T-helper 1 cell treated with Interleukin-12 subunit alpha and Interleukin-12 subunit beta and Interleukin-4 antibody, amounts not matched to agents 30 μg/mL and 1 μg/mL, for 36 hours (primary cell): ENCODE results near the gene TMX1.
"Not testable (repeated sequence)": the region's sequence is repeated elsewhere in the genome, so short reads cannot be mapped to it uniquely, and the experiment has no call there.

Experiments
- H3K27ac Mint-ChIP-seq: one replicate; pipeline ENCODE4 v1.8.0; 2021; ENCODE audit warnings: mild to moderate bottlenecking, mixed read lengths
- H3K27me3 Mint-ChIP-seq: one replicate; pipeline ENCODE4 v1.8.0; 2021; ENCODE audit warnings: low read depth, mixed read lengths
- H3K36me3 Mint-ChIP-seq: one replicate; pipeline ENCODE4 v1.8.0; 2021; ENCODE audit warnings: low read depth, mixed read lengths
- H3K4me1 Mint-ChIP-seq: one replicate; pipeline ENCODE4 v1.8.0; 2021; ENCODE audit warnings: low read depth, mixed read lengths
- H3K4me3 Mint-ChIP-seq: one replicate; pipeline ENCODE4 v1.8.0; 2021; ENCODE audit warnings: mild to moderate bottlenecking, moderate library complexity, mixed read lengths
- H3K9me3 Mint-ChIP-seq: one replicate; pipeline ENCODE4 v1.8.0; 2021; ENCODE audit warnings: mixed read lengths

The TMX1 gene

GRCh38 chr14:51239813-51240803, at the start of gene TMX1:
Gene TMX1 (plus strand): TSS chr14:51240247. CDS start chr14:51240293, 46 bp downstream.
- Mint-ChIP-seq H3K4me1 (peaks cover 18% of the 10 kb centered on the region), H3K4me3 (no peak within 1 kb of the TSS), H3K9me3 (no peaks in the 10 kb centered on the region), H3K27ac (no peak within 1 kb of the TSS), H3K27me3 (no peaks in the 10 kb centered on the region), H3K36me3 (peaks cover 4% of the 10 kb centered on the region)

- Mint-ChIP-seq H3K27ac (no peak overlapping the region), H3K36me3 (no peaks in the 10 kb centered on the region), H3K9me3 (no peaks in the 10 kb centered on the region), H3K4me3 (no peak overlapping the region), H3K27me3 (peaks cover 5% of the 10 kb centered on the region), H3K4me1 (no peaks in the 10 kb centered on the region)
These were observed 38.2 kb upstream of the TMX1 start for GRCh38 chr14:51201890-51202289.

GRCh38 chr14:51202914-51203665, 37.0 kb upstream of the TMX1 start:
- Mint-ChIP-seq H3K4me1 (no peaks in the 10 kb centered on the region), H3K9me3 (no peaks in the 10 kb centered on the region), H3K4me3 (no peak overlapping the region), H3K27ac (no peak overlapping the region), H3K27me3 (peaks cover 14% of the 10 kb centered on the region), H3K36me3 (no peaks in the 10 kb centered on the region)

- H3K27me3 Mint-ChIP-seq: peaks cover 20% of the 10 kb centered on the region
- H3K9me3 Mint-ChIP-seq: no peaks in the 10 kb centered on the region
- no peaks in the 10 kb centered on the region for H3K4me1 Mint-ChIP-seq
- no peak overlapping the region for H3K4me3 Mint-ChIP-seq
- H3K36me3 Mint-ChIP-seq: no peaks in the 10 kb centered on the region
- H3K27ac Mint-ChIP-seq: no peak overlapping the region
These were observed 36.2 kb upstream of the TMX1 start for GRCh38 chr14:51203881-51204280.

GRCh38 chr14:51205486-51205885, 34.6 kb upstream of the TMX1 start:
- Mint-ChIP-seq H3K4me1 (no peaks in the 10 kb centered on the region), H3K36me3 (no peaks in the 10 kb centered on the region), H3K27ac (no peak overlapping the region), H3K4me3 (no peak overlapping the region), H3K9me3 (no peaks in the 10 kb centered on the region), H3K27me3 (peaks cover 30% of the 10 kb centered on the region)

GRCh38 chr14:51206462-51206861, 33.6 kb upstream of the TMX1 start:
- Mint-ChIP-seq H3K4me3 (no peak overlapping the region), H3K4me1 (no peaks in the 10 kb centered on the region), H3K36me3 (no peaks in the 10 kb centered on the region), H3K27me3 (peaks cover 34% of the 10 kb centered on the region), H3K9me3 (no peaks in the 10 kb centered on the region), H3K27ac (no peak overlapping the region)

- Mint-ChIP-seq H3K36me3 (no peaks in the 10 kb centered on the region), H3K4me3 (no peak overlapping the region)
These were observed 32.4 kb upstream of the TMX1 start for GRCh38 chr14:51207621-51208020.

GRCh38 chr14:51208982-51209381, 31.1 kb upstream of the TMX1 start:
- Mint-ChIP-seq H3K27me3 (peaks cover 29% of the 10 kb centered on the region), H3K9me3 (no peaks in the 10 kb centered on the region), H3K4me3 (no peak overlapping the region), H3K36me3 (no peaks in the 10 kb centered on the region), H3K27ac (no peak overlapping the region), H3K4me1 (no peaks in the 10 kb centered on the region)

More at GRCh38 chr14:51207621-51208020, 32.4 kb upstream of the TMX1 start:
- no peak overlapping the region for H3K27ac Mint-ChIP-seq
- H3K27me3 Mint-ChIP-seq: peaks cover 32% of the 10 kb centered on the region
- H3K9me3 Mint-ChIP-seq: no peaks in the 10 kb centered on the region
- no peaks in the 10 kb centered on the region for H3K4me1 Mint-ChIP-seq

GRCh38 chr14:51209457-51209856, 30.6 kb upstream of the TMX1 start:
- Mint-ChIP-seq H3K36me3 (no peaks in the 10 kb centered on the region), H3K27me3 (peaks cover 29% of the 10 kb centered on the region), H3K4me3 (no peak overlapping the region), H3K4me1 (no peaks in the 10 kb centered on the region), H3K9me3 (no peaks in the 10 kb centered on the region), H3K27ac (no peak overlapping the region)

GRCh38 chr14:51210594-51210993, 29.5 kb upstream of the TMX1 start:
- peaks cover 29% of the 10 kb centered on the region for H3K27me3 Mint-ChIP-seq
- no peaks in the 10 kb centered on the region for H3K4me1 Mint-ChIP-seq
- no peak overlapping the region for H3K27ac Mint-ChIP-seq
- H3K4me3 Mint-ChIP-seq: no peak overlapping the region
- H3K9me3 Mint-ChIP-seq: no peaks in the 10 kb centered on the region
- H3K36me3 Mint-ChIP-seq: no peaks in the 10 kb centered on the region

GRCh38 chr14:51211149-51211548, 28.9 kb upstream of the TMX1 start:
- no peaks in the 10 kb centered on the region for H3K36me3 Mint-ChIP-seq
- no peaks in the 10 kb centered on the region for H3K4me1 Mint-ChIP-seq
- peaks cover 32% of the 10 kb centered on the region for H3K27me3 Mint-ChIP-seq
- H3K27ac Mint-ChIP-seq: no peak overlapping the region
- H3K9me3 Mint-ChIP-seq: no peaks in the 10 kb centered on the region
- no peak overlapping the region for H3K4me3 Mint-ChIP-seq

- H3K27me3 Mint-ChIP-seq: peaks cover 3% of the 10 kb centered on the region
- no peaks in the 10 kb centered on the region for H3K36me3 Mint-ChIP-seq
- H3K4me1 Mint-ChIP-seq: no peaks in the 10 kb centered on the region
- H3K9me3 Mint-ChIP-seq: no peaks in the 10 kb centered on the region
- H3K4me3 Mint-ChIP-seq: no peak overlapping the region
- H3K27ac Mint-ChIP-seq: no peak overlapping the region
These were observed 23.4 kb upstream of the TMX1 start for GRCh38 chr14:51216602-51217001.

- H3K4me1 Mint-ChIP-seq: no peaks in the 10 kb centered on the region
- no peak overlapping the region for H3K4me3 Mint-ChIP-seq
- H3K9me3 Mint-ChIP-seq: no peaks in the 10 kb centered on the region
- H3K36me3 Mint-ChIP-seq: peaks cover 2% of the 10 kb centered on the region
- no peak overlapping the region for H3K27ac Mint-ChIP-seq
- peaks cover 3% of the 10 kb centered on the region for H3K27me3 Mint-ChIP-seq
These were observed 20.3 kb upstream of the TMX1 start for GRCh38 chr14:51219473-51220448.

GRCh38 chr14:51223463-51223862, 16.6 kb upstream of the TMX1 start:
- not testable (repeated sequence) for H3K9me3 Mint-ChIP-seq, H3K27me3 Mint-ChIP-seq, H3K4me1 Mint-ChIP-seq, H3K36me3 Mint-ChIP-seq, H3K27ac Mint-ChIP-seq, H3K4me3 Mint-ChIP-seq
